Measurements from ENCODE around the gene UGT2A2.
"Not testable (repeated sequence)": the region's sequence is repeated elsewhere in the genome, so short reads cannot be mapped to it uniquely, and the experiment has no call there.

UGT2A2 gene

GRCh38 chr4:69639542-69639941, at the start of gene UGT2A2:
Gene UGT2A2 (minus strand): TSS chr4:69639642. CDS start chr4:69639640, 2 bp downstream.
- no peak for DNase-seq

GRCh38 chr4:69684804-69685203, 45.4 kb upstream of the UGT2A2 start:
- no peak for DNase-seq

- DNase-seq = no peak
Measured at GRCh38 chr4:69668680-69669079, 29.2 kb upstream of the UGT2A2 start.

- not testable (repeated sequence) for DNase-seq
Measured at GRCh38 chr4:69664009-69664408, 24.6 kb upstream of the UGT2A2 start.

GRCh38 chr4:69661130-69661803, 21.8 kb upstream of the UGT2A2 start:
- DNase-seq = not testable (repeated sequence)

- no peak for DNase-seq
Measured at GRCh38 chr4:69658133-69658532, 18.7 kb upstream of the UGT2A2 start.

- DNase-seq = no peak
Measured at GRCh38 chr4:69656653-69657158, 17.3 kb upstream of the UGT2A2 start.

GRCh38 chr4:69653147-69653546, 13.7 kb upstream of the UGT2A2 start, which contains the start of gene UGT2A1:
Gene UGT2A1 (minus strand): TSS chr4:69653247. CDS start chr4:69647644, 5,603 bp downstream.
- DNase-seq = no peak

- no peak for DNase-seq
Measured at GRCh38 chr4:69650872-69651271, 11.4 kb upstream of the UGT2A2 start.

- no peak for DNase-seq
Measured at GRCh38 chr4:69649629-69650028, 10.2 kb upstream of the UGT2A2 start.

GRCh38 chr4:69649207-69649606, 9.8 kb upstream of the UGT2A2 start:
- no peak for DNase-seq

- DNase-seq = no peak
Measured at GRCh38 chr4:69642961-69643360, 3.5 kb upstream of the UGT2A2 start.

GRCh38 chr4:69640289-69640688, 847 bp upstream of the UGT2A2 start:
- no peak for DNase-seq

GRCh38 chr4:69617083-69617694, 22.3 kb downstream of the UGT2A2 start:
- peak; percentile 47 for DNase-seq

- DNase-seq = no peak
Measured at GRCh38 chr4:69610484-69610883, 29.0 kb downstream of the UGT2A2 start.

- no peak for DNase-seq
Measured at GRCh38 chr4:69601065-69601464, 38.4 kb downstream of the UGT2A2 start.

- no peak for DNase-seq
Measured at GRCh38 chr4:69600013-69600412, 39.4 kb downstream of the UGT2A2 start.

GRCh38 chr4:69594382-69594781, 45.1 kb downstream of the UGT2A2 start:
- DNase-seq = no peak

- DNase-seq = no peak
Measured at GRCh38 chr4:69591364-69591763, 48.1 kb downstream of the UGT2A2 start.

- DNase-seq = no peak
Measured at GRCh38 chr4:69589884-69590283, 49.6 kb downstream of the UGT2A2 start.

GRCh38 chr4:69584135-69584534, 55.3 kb downstream of the UGT2A2 start:
- DNase-seq = no peak

GRCh38 chr4:69583543-69583942, 55.9 kb downstream of the UGT2A2 start:
- no peak for DNase-seq

GRCh38 chr4:69577245-69577644, 62.2 kb downstream of the UGT2A2 start:
- no peak for DNase-seq

- no peak for DNase-seq
Measured at GRCh38 chr4:69576251-69576877, 63.1 kb downstream of the UGT2A2 start.

Data from fibroblast of skin of right biceps (primary cell).